SU-DHL-6 (cell line): Measurements from ENCODE around the gene DDAH2.

ENCODE experiments used
- H2AFZ ChIP-seq: fragments of 200-600 bp; sonication (generic); 2 replicates; pipeline ENCODE4 v1.6.1; 2014; ENCODE audit warnings: low read depth, mild to moderate bottlenecking, moderate library complexity, mixed read lengths, antibody characterized with exemption, low read length; ENCODE audit not compliant: severe bottlenecking
- H3F3A ChIP-seq: fragments of 200-600 bp; shearing (Covaris generic); 2 replicates; pipeline ENCODE4 v1.6.0; 2016; ENCODE audit warnings: antibody characterized with exemption, mild to moderate bottlenecking; ENCODE audit not compliant: insufficient read depth
- H3K27ac ChIP-seq: fragments of 200-600 bp; sonication (generic); 2 replicates; pipeline ENCODE4 v1.5.1; 2016; ENCODE audit warnings: low read depth, mild to moderate bottlenecking, low read length, moderate library complexity, mixed read lengths
- H3K27me3 ChIP-seq: fragments of 200-600 bp; sonication (generic), shearing (Covaris generic); 2 replicates; pipeline ENCODE4 v1.6.0; 2014; ENCODE audit warnings: mild to moderate bottlenecking, low read length
- H3K36me3 ChIP-seq: fragments of 200-600 bp; sonication (generic); 2 replicates; pipeline ENCODE4 v1.6.1; 2014; ENCODE audit warnings: mild to moderate bottlenecking, low read length, mixed read lengths
- H3K4me2 ChIP-seq: fragments of 300-600, 200-600 bp; shearing (Covaris generic), sonication (generic); 2 replicates; pipeline ENCODE4 v1.6.0; 2014; ENCODE audit warnings: low read length, low read depth, mild to moderate bottlenecking; ENCODE audit not compliant: poor library complexity, severe bottlenecking
- H3K4me3 ChIP-seq: fragments of 200-600 bp; sonication (generic); 2 replicates; pipeline ENCODE4 v1.5.1; 2014; ENCODE audit warnings: antibody characterized with exemption, low read length, mild to moderate bottlenecking, mixed read lengths; ENCODE audit not compliant: insufficient read depth, poor library complexity, severe bottlenecking
- H3K79me2 ChIP-seq: fragments of 200-600 bp; sonication (generic); 2 replicates; pipeline ENCODE4 v1.6.1; 2014; ENCODE audit warnings: mild to moderate bottlenecking, low read length, moderate library complexity; ENCODE audit not compliant: insufficient read depth
- H3K9ac ChIP-seq: fragments of 200-600 bp; sonication (generic); 2 replicates; pipeline ENCODE4 v1.7.0; 2014; ENCODE audit warnings: mild to moderate bottlenecking, low read length
- H3K9me2 ChIP-seq: fragments of 200-600 bp; sonication (generic); replicated peaks from 2 replicates; pipeline ENCODE4 v1.6.1; 2014; ENCODE audit warnings: low read length; ENCODE audit not compliant: insufficient read depth
- H3K9me3 ChIP-seq: fragments of 200-600 bp; sonication (generic); 2 replicates; pipeline ENCODE4 v1.6.1; 2014; ENCODE audit warnings: low read length, mixed read lengths; ENCODE audit not compliant: insufficient read depth
- H4K20me1 ChIP-seq: fragments of 200-600 bp; sonication (generic); 2 replicates; pipeline ENCODE4 v1.6.1; 2014; ENCODE audit warnings: low read depth, mild to moderate bottlenecking, antibody characterized with exemption, low read length, moderate library complexity, mixed read lengths
- CTCF ChIP-seq: fragments of 200-600 bp; sonication (generic); IDR thresholded peaks from one replicate; pipeline ENCODE4 v1.5.1; 2017; ENCODE audit warnings: antibody characterized with exemption, mild to moderate bottlenecking, low read length, moderate library complexity; ENCODE audit not compliant: insufficient read depth, poor library complexity, severe bottlenecking
- EZH2phosphoT487 ChIP-seq: fragments of 200-600 bp; sonication (generic), shearing (Covaris generic); conservative IDR thresholded peaks from 2 replicates; pipeline ENCODE4 v1.6.1; 2018; ENCODE audit warnings: mild to moderate bottlenecking, antibody characterized with exemption, low read length, moderate library complexity, mixed read lengths

The DDAH2 gene

GRCh38 chr6:31677955-31678354 is 51.1 kb downstream of the DDAH2 start:
- no peaks in the 10 kb centered on the region for H3K27me3 ChIP-seq
- H3K9me2 ChIP-seq: no peaks in the 10 kb centered on the region
- no peak overlapping the region for H2AFZ ChIP-seq
- H3F3A ChIP-seq: peaks cover 14% of the 10 kb centered on the region; the same call in 1 of the 2 replicates
- no peak for TF ChIP-seq EZH2phosphoT487
- TF ChIP-seq CTCF: no peak
- H3K36me3 ChIP-seq: no peaks in the 10 kb centered on the region
- no peak overlapping the region for H3K4me2 ChIP-seq
- H4K20me1 ChIP-seq: no peaks in the 10 kb centered on the region
- no peaks in the 10 kb centered on the region for H3K79me2 ChIP-seq
- no peak overlapping the region for H3K4me3 ChIP-seq
- H3K9me3 ChIP-seq: no peaks in the 10 kb centered on the region
- no peak overlapping the region for H3K9ac ChIP-seq
- no peak overlapping the region for H3K27ac ChIP-seq
